HG02852 (cell line): ENCODE data around the gene C5orf15.
"Not testable (repeated sequence)": the region's sequence is repeated elsewhere in the genome, so short reads cannot be mapped to it uniquely, and the experiment has no call there.

Experiments used
- ATAC-seq: cut with Tn5 transposase; IDR thresholded peaks from one replicate; pipeline ENCODE4 v1.9.1; 2021; ENCODE audit warnings: mild to moderate bottlenecking, moderate library complexity; ENCODE audit not compliant: unreplicated experiment

The C5orf15 gene

GRCh38 chr5:133938929-133939328 is 29.5 kb downstream of the C5orf15 start:
- ATAC-seq: peak; percentile 70

DNA sequence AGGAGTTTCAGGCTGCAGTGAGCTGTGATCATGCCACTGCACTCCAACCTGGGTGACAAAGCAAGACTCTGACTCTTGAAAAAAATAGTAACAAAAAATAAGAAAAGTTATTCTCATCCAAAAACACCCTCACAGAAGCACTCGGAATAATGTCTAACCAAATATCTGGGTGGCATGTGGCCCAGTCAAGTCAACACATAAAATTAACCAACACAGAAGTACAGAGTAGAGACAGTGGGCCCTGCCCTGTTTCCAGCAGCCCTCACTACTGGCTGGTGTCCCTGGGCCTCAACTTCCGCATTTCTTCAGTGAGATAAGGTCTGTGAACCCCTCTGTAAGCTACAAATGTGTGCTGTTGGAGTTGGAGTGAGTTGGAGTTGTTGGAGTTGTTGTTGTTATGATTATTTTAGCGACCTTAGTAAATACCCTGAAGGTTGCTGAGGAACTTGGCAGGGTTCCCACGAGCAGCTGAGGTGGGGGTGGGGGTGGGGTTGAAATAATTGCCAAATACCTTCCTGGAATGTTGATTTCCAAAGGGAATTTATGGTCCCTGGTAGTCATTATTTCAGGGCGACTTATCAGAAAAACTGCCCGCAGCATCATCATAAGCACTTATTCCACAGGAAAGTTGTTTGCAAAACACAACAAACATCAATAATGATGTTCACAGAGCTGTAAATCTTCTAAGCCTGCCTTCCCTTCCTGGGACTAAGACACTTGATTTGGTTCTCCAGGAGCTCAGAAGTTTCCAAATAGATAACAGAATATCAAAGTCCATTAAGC is 30.2 kb downstream of the C5orf15 start:
- no peak for ATAC-seq

- not testable (repeated sequence) for ATAC-seq
These were observed 30.8 kb downstream of the C5orf15 start for GRCh38 chr5:133937628-133938027.

GRCh38 chr5:133936651-133937015 is 31.8 kb downstream of the C5orf15 start:
- ATAC-seq: no peak

DNA sequence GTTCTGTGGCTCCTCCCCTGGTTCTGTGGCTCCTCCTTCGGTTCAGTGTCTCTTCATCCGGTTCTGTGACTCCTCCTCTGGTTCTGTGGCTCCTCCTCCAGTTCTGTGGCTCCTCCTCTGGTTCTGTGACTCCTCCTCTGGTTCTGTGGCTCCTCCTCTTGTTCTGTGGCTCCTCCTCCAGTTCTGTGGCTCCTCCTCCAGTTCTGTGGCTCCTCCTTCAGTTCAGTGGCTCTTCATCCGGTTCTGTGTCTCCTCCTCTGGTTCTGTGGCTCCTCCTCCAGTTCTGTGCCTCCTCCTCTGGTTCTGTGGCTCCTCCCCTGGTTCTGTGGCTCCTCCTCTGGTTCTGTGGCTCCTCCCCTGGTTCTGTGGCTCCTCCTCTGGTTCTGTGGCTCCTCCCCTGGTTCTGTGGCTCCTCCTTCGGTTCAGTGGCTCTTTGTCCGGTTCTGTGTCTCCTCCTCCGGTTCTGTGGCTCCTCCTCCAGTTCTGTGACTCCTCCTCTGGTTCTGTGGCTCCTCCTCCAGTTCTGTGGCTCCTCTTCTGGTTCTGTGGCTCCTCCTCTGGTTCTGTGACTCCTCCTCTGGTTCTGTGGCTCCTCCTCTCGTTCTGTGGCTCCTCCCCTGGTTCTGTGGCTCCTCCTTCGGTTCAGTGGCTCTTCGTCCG is 32.3 kb downstream of the C5orf15 start:
- not testable (repeated sequence) for ATAC-seq

DNA sequence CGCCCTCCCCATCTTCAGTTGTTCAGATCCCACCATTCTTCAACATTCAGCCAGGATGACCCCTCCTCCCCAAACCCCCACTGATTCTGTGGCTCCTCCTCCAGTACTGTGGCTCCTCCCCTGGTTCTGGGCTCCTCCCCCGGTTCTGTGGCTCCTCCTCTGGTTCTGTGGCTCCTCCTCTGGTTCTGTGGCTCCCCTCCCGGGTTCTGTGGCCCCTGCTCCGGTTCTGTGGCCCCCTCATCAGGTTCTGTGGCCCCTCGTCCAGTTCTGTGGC is 32.8 kb downstream of the C5orf15 start:
- no peak for ATAC-seq

GRCh38 chr5:133934822-133935666 is 33.4 kb downstream of the C5orf15 start:
- no peak for ATAC-seq

DNA sequence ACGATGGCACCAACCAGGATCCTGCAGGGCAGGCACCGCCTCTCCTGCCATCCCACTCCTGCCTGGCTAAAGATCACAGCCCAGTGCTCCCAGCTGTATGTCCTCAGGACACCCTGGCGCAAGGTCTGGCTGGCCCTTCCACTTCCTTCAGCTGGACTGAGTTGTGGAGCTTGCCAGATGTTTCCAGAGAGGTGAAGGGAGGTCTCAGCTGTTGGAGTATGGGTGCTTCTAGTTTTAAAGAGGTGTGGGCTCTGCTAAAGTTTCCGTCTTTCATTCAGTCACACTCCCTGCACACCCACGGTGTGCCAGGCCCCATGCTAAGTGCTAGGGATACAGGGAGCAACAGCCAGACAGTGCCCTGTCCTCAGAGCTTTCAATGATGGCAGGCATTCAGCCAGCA is 34.1 kb downstream of the C5orf15 start:
- no peak for ATAC-seq

GRCh38 chr5:133933670-133934295 is 34.6 kb downstream of the C5orf15 start:
- ATAC-seq: no peak

- no peak for ATAC-seq
These were observed 35.3 kb downstream of the C5orf15 start for GRCh38 chr5:133933169-133933509.

- no peak for ATAC-seq
These were observed 35.8 kb downstream of the C5orf15 start for GRCh38 chr5:133932441-133933168.

- ATAC-seq: no peak
These were observed 36.9 kb downstream of the C5orf15 start for GRCh38 chr5:133931546-133931945.

DNA sequence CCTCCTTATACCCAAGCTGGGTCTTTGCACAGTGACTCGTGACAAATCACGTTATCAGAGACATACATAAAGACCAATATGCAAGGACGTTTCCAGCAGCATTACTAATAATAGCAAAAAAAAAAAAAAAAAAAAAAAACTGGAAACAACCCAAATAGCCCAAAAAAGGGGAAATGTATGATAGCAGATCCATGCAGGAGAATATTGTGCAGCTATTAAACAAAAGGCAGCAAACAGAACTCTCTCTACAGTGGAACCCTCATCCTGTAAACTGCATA is 37.7 kb downstream of the C5orf15 start:
- no peak for ATAC-seq

GRCh38 chr5:133930061-133930812 is 38.2 kb downstream of the C5orf15 start:
- ATAC-seq: peak; percentile 54

DNA sequence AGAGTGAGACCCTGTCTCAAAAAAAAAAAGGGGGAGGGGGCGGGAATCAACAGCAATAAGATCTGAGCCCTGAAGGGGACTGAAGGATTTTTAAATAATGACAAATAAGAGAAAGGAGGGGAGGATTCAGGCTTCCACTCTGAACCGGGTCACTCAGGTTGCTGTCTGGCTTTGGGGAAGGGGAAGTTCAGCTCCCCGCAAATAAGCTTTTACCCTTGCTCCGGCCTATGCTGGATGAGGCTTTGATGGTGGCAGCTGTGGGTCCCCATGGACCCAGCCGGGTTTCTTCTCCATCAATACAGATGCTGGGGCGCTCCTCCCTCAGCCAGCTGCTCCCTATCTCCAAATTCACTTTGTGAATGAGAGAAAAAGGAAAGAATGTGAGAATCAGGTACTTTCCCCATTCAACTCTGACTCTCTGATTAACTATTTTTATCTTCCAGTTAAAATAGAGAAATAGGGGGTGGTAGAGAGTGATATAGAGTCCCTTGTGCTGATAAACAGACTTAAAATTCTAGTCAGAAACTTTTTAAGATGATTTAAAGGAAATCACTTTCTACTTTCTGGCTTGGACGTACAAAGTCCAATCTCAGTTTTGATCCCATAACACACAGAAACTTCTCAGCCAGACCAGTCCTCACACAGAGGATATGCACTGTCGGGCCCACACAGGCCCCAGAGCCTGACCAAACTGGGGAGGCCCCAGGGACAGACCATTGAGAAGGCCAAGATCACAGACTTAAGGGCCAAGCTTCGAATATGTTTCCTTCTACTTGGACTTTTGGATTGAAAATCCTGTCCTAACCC is 39.6 kb downstream of the C5orf15 start:
- ATAC-seq: no peak

GRCh38 chr5:133927300-133928180 is 40.9 kb downstream of the C5orf15 start:
- no peak for ATAC-seq

- ATAC-seq: no peak
These were observed 41.7 kb downstream of the C5orf15 start for GRCh38 chr5:133926489-133927299.
